NCI-H460 (cell line): Measurements from ENCODE around the gene FAM185A. TPM values are rescaled to one million over a fixed set of nuclear protein-coding genes. Genes with fewer than 3 reads are reported as not detected.
"Not testable (repeated sequence)": the region's sequence is repeated elsewhere in the genome, so short reads cannot be mapped to it uniquely, and the experiment has no call there.

Experiments
- DNase-seq: peaks from one replicate; pipeline ENCODE4 v3.0.0-alpha.2; 2016; ENCODE audit warnings: low read depth; ENCODE audit errors: extremely low read depth
- total RNA-seq: library from RNA; depleted of rRNA; stranded (reverse); fragments of >200 nt; shearing (Covaris generic); gene quantifications from 2 replicates; pipeline ENCODE4 v1.2.3, GENCODE V29; 2014

The FAM185A gene
- total RNA-seq, 1 experiment from 2014 or later, result 7.4 TPM

- DNase-seq, result not testable (repeated sequence)
These were observed 27.4 kb downstream of the FAM185A start for GRCh38 chr7:102776217-102776616.

- not testable (repeated sequence) for DNase-seq
These were observed 29.9 kb downstream of the FAM185A start for GRCh38 chr7:102778663-102779062.

- not testable (repeated sequence) for DNase-seq
These were observed 32.1 kb downstream of the FAM185A start for GRCh38 chr7:102780926-102781325.

GRCh38 chr7:102788770-102789169 is 40.0 kb downstream of the FAM185A start:
- DNase-seq, result not testable (repeated sequence)

GRCh38 chr7:102790364-102791100 is 41.7 kb downstream of the FAM185A start:
- not testable (repeated sequence) for DNase-seq

GRCh38 chr7:102791367-102791766 is 42.6 kb downstream of the FAM185A start:
- DNase-seq, result not testable (repeated sequence)

GRCh38 chr7:102791831-102792230 is 43.0 kb downstream of the FAM185A start:
- DNase-seq, result not testable (repeated sequence)

- DNase-seq, result not testable (repeated sequence)
These were observed 45.8 kb downstream of the FAM185A start for GRCh38 chr7:102794567-102794966.

- not testable (repeated sequence) for DNase-seq
These were observed 47.3 kb downstream of the FAM185A start for GRCh38 chr7:102795987-102796595.

- no peak for DNase-seq
These were observed 57.8 kb downstream of the FAM185A start for GRCh38 chr7:102806613-102807012.

GRCh38 chr7:102810916-102811315 is 62.1 kb downstream of the FAM185A start:
- no peak for DNase-seq

GRCh38 chr7:102811942-102812678 is 63.3 kb downstream of the FAM185A start:
- DNase-seq, result no peak

GRCh38 chr7:102813191-102814024 is 64.6 kb downstream of the FAM185A start:
- DNase-seq, result no peak

GRCh38 chr7:102814025-102814471 is 65.2 kb downstream of the FAM185A start:
- DNase-seq, result no peak

GRCh38 chr7:102817616-102818573 is 69.1 kb downstream of the FAM185A start:
- DNase-seq, result no peak

GRCh38 chr7:102819151-102819550 is 70.4 kb downstream of the FAM185A start:
- DNase-seq, result no peak

GRCh38 chr7:102821994-102822747 is 73.4 kb downstream of the FAM185A start:
- DNase-seq, result no peak

GRCh38 chr7:102823390-102824119 is 74.8 kb downstream of the FAM185A start:
- DNase-seq, result no peak
